NT2/D1 (cell line): ENCODE results near the gene SELENBP1.

Experiments used
- SUZ12 ChIP-seq: IDR thresholded peaks from 2 replicates; pipeline ENCODE4 v1.6.1; 2011; ENCODE audit not compliant: insufficient read length, insufficient read depth; ENCODE audit errors: extremely low read depth
- YY1 ChIP-seq: IDR thresholded peaks from 2 replicates; pipeline ENCODE4 v1.6.1; 2011; ENCODE audit not compliant: insufficient read length, insufficient read depth

DNA sequence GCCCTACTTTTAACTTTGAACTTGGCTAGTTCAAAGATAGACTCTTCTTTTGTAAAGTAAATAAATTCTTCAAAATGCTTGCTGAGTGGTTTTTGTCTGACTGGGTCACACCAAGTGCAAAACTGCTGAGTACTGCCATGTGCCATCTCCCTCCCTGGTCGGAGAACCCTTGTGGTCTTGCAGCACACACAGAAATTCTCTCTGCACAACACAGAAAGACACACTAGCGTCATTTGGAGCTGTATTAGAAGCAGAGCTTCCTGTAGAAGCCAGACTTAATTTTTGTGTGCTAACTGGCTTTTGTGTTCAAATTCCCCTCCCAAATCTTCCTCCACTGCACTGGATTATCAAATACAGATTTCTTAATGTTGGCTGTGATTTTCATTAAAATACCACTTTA lies 29.4 kb upstream of the SELENBP1 start:
- no peak for TF ChIP-seq SUZ12
- TF ChIP-seq YY1, result no peak
